HepG2 (cell line): ENCODE data around the gene AGT. TPM values are rescaled to one million over a fixed set of nuclear protein-coding genes. Genes with fewer than 3 reads are reported as not detected.
A peak's percentile ranks its signal among the peaks of the same experiment; 100 is the strongest.

Experiments used
- BRCA1 ChIP-seq: sonication (generic); formaldehyde crosslinking; IDR thresholded peaks from 2 replicates; pipeline ENCODE4 v1.4.0; 2020; ENCODE audit warnings: missing genetic modification reagents
- CREB3 ChIP-seq: sonication (generic); formaldehyde crosslinking; IDR thresholded peaks from 2 replicates; pipeline ENCODE4 v1.5.0; 2020; ENCODE audit warnings: missing genetic modification reagents
- DMAP1 ChIP-seq: IDR thresholded peaks from 2 replicates; pipeline ENCODE4 v1.6.1; 2016
- GATAD1 ChIP-seq: IDR thresholded peaks from 2 replicates; pipeline ENCODE4 v1.6.1; 2016; ENCODE audit warnings: missing genetic modification reagents, missing compliant biosample characterization
- HOXA3 ChIP-seq: sonication (generic); formaldehyde crosslinking; IDR thresholded peaks from 2 replicates; pipeline ENCODE4 v1.5.0; 2020; ENCODE audit warnings: missing genetic modification reagents
- MAX ChIP-seq: IDR thresholded peaks from 2 replicates; pipeline ENCODE4 v1.6.1; 2012; ENCODE audit warnings: inconsistent platforms
- MBNL3 ChIP-seq: fragments of 250-450 bp; sonication (Bioruptor Pico); conservative IDR thresholded peaks from 2 replicates; pipeline ENCODE4 v1.8.0; 2022; ENCODE audit warnings: mild to moderate bottlenecking, inconsistent platforms
- MXD4 ChIP-seq: IDR thresholded peaks from 2 replicates; pipeline ENCODE4 v1.6.1; 2016; ENCODE audit warnings: mild to moderate bottlenecking, missing biosample characterization, missing genetic modification reagents
- POLR2A ChIP-seq, 2 experiments: IDR thresholded peaks; 2 replicates each; pipeline ENCODE4 v1.6.1; 2011; ENCODE audit warnings: low read depth in 2 of 2, low read length in 2 of 2, mild to moderate bottlenecking in 1 of 2, moderate library complexity in 1 of 2; ENCODE audit not compliant: insufficient read depth in 1 of 2
- REPIN1 ChIP-seq: sonication (generic); formaldehyde crosslinking; IDR thresholded peaks from 2 replicates; pipeline ENCODE4 v1.8.0; 2022; ENCODE audit warnings: missing genetic modification reagents, low read depth, mild to moderate bottlenecking, borderline replicate concordance
- TAF15 ChIP-seq: fragments of 200-400 bp; formaldehyde crosslinking; IDR thresholded peaks from one replicate; pipeline ENCODE4 v1.6.1; 2018; ENCODE audit warnings: mild to moderate bottlenecking, low read depth, low read length; ENCODE audit not compliant: poor library complexity, severe bottlenecking
- TBX2 ChIP-seq: sonication (generic); formaldehyde crosslinking; IDR thresholded peaks from 2 replicates; pipeline ENCODE4 v1.5.0; 2020; ENCODE audit warnings: missing genetic modification reagents, mild to moderate bottlenecking, borderline replicate concordance
- TFDP1 ChIP-seq: IDR thresholded peaks from 2 replicates; pipeline ENCODE4 v1.6.1; 2016; ENCODE audit warnings: missing compliant biosample characterization, missing genetic modification reagents, borderline replicate concordance
- TFDP2 ChIP-seq: sonication (generic); formaldehyde crosslinking; IDR thresholded peaks from 2 replicates; pipeline ENCODE4 v1.4.0; 2020; ENCODE audit warnings: missing genetic modification reagents
- ZBTB4 ChIP-seq: sonication (generic); formaldehyde crosslinking; IDR thresholded peaks from 2 replicates; pipeline ENCODE4 v1.4.0; 2020; ENCODE audit warnings: missing genetic modification reagents, mild to moderate bottlenecking, borderline replicate concordance
- ZNF281 ChIP-seq: sonication (generic); formaldehyde crosslinking; IDR thresholded peaks from 2 replicates; pipeline ENCODE4 v1.4.0; 2020; ENCODE audit warnings: missing genetic modification reagents, borderline replicate concordance
- ZNF282 ChIP-seq: fragments of 450-650 bp; IDR thresholded peaks from 2 replicates; pipeline ENCODE4 v1.6.1; 2018; ENCODE audit not compliant: partially characterized antibody
- ZNF335 ChIP-seq: sonication (generic); formaldehyde crosslinking; IDR thresholded peaks from 2 replicates; pipeline ENCODE4 v1.4.0; 2020; ENCODE audit warnings: missing genetic modification reagents
- ZNF616 ChIP-seq: sonication (generic); formaldehyde crosslinking; IDR thresholded peaks from 2 replicates; pipeline ENCODE4 v1.5.0; 2020; ENCODE audit warnings: low read depth, mild to moderate bottlenecking, missing genetic modification reagents
- ZNF788 ChIP-seq: sonication (generic); formaldehyde crosslinking; IDR thresholded peaks from 2 replicates; pipeline ENCODE4 v1.5.0; 2020; ENCODE audit warnings: mild to moderate bottlenecking, missing genetic modification reagents, borderline replicate concordance
- ZNF83 ChIP-seq: sonication (generic); formaldehyde crosslinking; IDR thresholded peaks from 2 replicates; pipeline ENCODE4 v1.4.0; 2020; ENCODE audit warnings: missing genetic modification reagents, mild to moderate bottlenecking, borderline replicate concordance
- polyA plus RNA-seq, 8 experiments: library from polyadenylated mRNA; depleted of rRNA in 3 of 8; stranded (reverse) in 7 of 8; unstranded in 1 of 8; fragments of >200 nt; fragmentation: Illumina TruSeq in 4 of 8; extraction: Trizol in 4 of 8; gene quantifications; 2 replicates each; pipeline versions ENCODE4 v1.2.1 to v1.2.3, GENCODE V29; 2011 to 2016; ENCODE audit warnings: low read depth in 4 of 8, missing spikeins in 1 of 8, mixed read lengths in 1 of 8; ENCODE audit not compliant: insufficient read depth in 1 of 8
- total RNA-seq, 5 experiments: library from RNA; depleted of rRNA; stranded (reverse); fragments of >200 nt; fragmentation: Illumina TruSeq; extraction: Trizol; gene quantifications; 2 replicates each; pipeline ENCODE4 v1.2.3, GENCODE V29; 2016; ENCODE audit warnings: low read depth in 1 of 5

AGT gene
- total and polyA plus RNA-seq, 2 of the 13 experiments (the other 11 are each of a cell fraction or from before 2014, with no cell fraction given) = 892 to 2,071 TPM

GRCh38 chr1:230753586-230754251 lies 39.8 kb upstream of the AGT start (continued):
- TF ChIP-seq TAF15 = no peak
- TF ChIP-seq ZNF335 (CRISPR knock-in tag) = no peak
- no peak for TF ChIP-seq MXD4
- peak; percentile 44; the same call in 1 of the 2 replicates for TF ChIP-seq TBX2 (CRISPR knock-in tag)
- TF ChIP-seq HOXA3 (CRISPR knock-in tag) = peak; percentile 49
- no peak for TF ChIP-seq REPIN1
- no peak for TF ChIP-seq BRCA1 (CRISPR knock-in tag)
- no peak for TF ChIP-seq TFDP2 (CRISPR knock-in tag)
- TF ChIP-seq ZNF83 (CRISPR knock-in tag) = no peak
- no peak for TF ChIP-seq CREB3 (CRISPR knock-in tag)
- TF ChIP-seq ZBTB4 = no peak
- TF ChIP-seq ZNF616 (CRISPR knock-in tag) = no peak
- no peak for TF ChIP-seq GATAD1 (CRISPR knock-in tag)
- TF ChIP-seq DMAP1 (CRISPR knock-in tag) = 0 out of 2 replicates have a peak, but pooled peaks have one; percentile 27
- TF ChIP-seq MAX = no peak; the same call in 1 of the 2 replicates
- TF ChIP-seq ZNF282 = no peak
- peak; percentile 45; the same call in 1 of the 2 replicates for TF ChIP-seq ZNF788 (CRISPR knock-in tag)
- no peak for TF ChIP-seq POLR2A (IDR thresholded peaks at IDR 0.05; ENCODE audit: insufficient read depth in 1 of 2, low read depth in 2 of 2, low read length in 2 of 2)
- no peak for TF ChIP-seq MBNL3 (CRISPR knock-in tag)
- TF ChIP-seq ZNF281 (CRISPR knock-in tag) = peak; percentile 79
- TF ChIP-seq TFDP1 (CRISPR knock-in tag) = peak; percentile 54; the same call in 1 of the 2 replicates
